Measurements from ENCODE around the gene CHADL. TPM values are rescaled to one million over a fixed set of nuclear protein-coding genes. Genes with fewer than 3 reads are reported as not detected.
A peak's percentile ranks its signal among the peaks of the same experiment; 100 is the strongest.

CHADL gene
- total and polyA plus RNA-seq, 7 experiments from 2014 or later: 0.31 to 1.8 (median 0.92) TPM

GRCh38 chr22:41285441-41285819, 44.7 kb upstream of the CHADL start:
- intact Hi-C loops (cut with micrococcal nuclease): loop anchor here (5.0 to 10.0 kb wide), 3 partner anchors 497 to 1761 kb away; partner anchors contain the start of genes ATF4 (in 1 of the 2), NAGA (in 1 of the 2) and PHETA2 (in 1 of the 2)
- Histone ChIP-seq H3K4me3 (ENCODE audit: low read length) (peak overlapping the region; percentile 93), H3K4me1 (ENCODE audit: control insufficient read depth in 2 of 2, insufficient read depth in 2 of 2, low read length in 2 of 2) (peaks cover 10 to 15% of the 10 kb centered on the region in 2 donors), H3K27ac (ENCODE audit: low read depth, low read length) (peak overlapping the region; percentile 99), H3K27me3 (ENCODE audit: control insufficient read depth in 2 of 2, insufficient read depth in 2 of 2, low read length in 2 of 2) (no peaks in the 10 kb centered on the region), H3K36me3 (ENCODE audit: control insufficient read depth in 2 of 3, insufficient read depth in 3 of 3, low read length in 3 of 3) (peaks cover 2 to 18% (median 3%) of the 10 kb centered on the region in 3 experiments), H3K9me3 (ENCODE audit: control insufficient read depth in 2 of 3, low read length in 3 of 3) (no peaks in the 10 kb centered on the region)
- POLR2A ChIA-PET: interaction anchor here (1.2 to 3.7 kb wide), 7 partner anchors 12 to 96 kb away, joined by 6 to 60 read pairs (median 9); partner anchors contain the start of genes TEF and ZC3H7B
- peaks cover 0 to 12% (median 8%) of the 10 kb centered on the region in 5 donors for H3K36me3 Mint-ChIP-seq
- H3K4me1 Mint-ChIP-seq: peaks cover 21 to 52% (median 45%) of the 10 kb centered on the region in 7 donors
- CTCF ChIA-PET: interaction anchor here (1.7 kb wide), 1 partner anchor 16 kb away, joined by 7 read pairs; the partner anchor contains the start of gene ZC3H7B
- DNase-seq (peak; percentile 63 to 94 (median 80)), ATAC-seq (peak; percentile 58)
- H3K9me3 Mint-ChIP-seq: peaks cover 0 to 3% (median 0%) of the 10 kb centered on the region in 11 donors
- no peaks in the 10 kb centered on the region for H3K27me3 Mint-ChIP-seq
- H3K4me3 Mint-ChIP-seq: peak overlapping the region; percentile 90 to 99 (median 96)
- peak overlapping the region; percentile 95 to 99 (median 98) for H3K27ac Mint-ChIP-seq

- Histone ChIP-seq H3K36me3 (ENCODE audit: control insufficient read depth in 2 of 3, insufficient read depth in 3 of 3, low read length in 3 of 3) (peaks cover 3 to 28% (median 6%) of the 10 kb centered on the region in 3 experiments), H3K9me3 (ENCODE audit: control insufficient read depth in 2 of 3, low read length in 3 of 3) (no peaks in the 10 kb centered on the region), H3K27me3 (ENCODE audit: control insufficient read depth in 2 of 2, insufficient read depth in 2 of 2, low read length in 2 of 2) (no peaks in the 10 kb centered on the region), H3K27ac (ENCODE audit: low read depth, low read length) (peak overlapping the region; percentile 99), H3K4me3 (ENCODE audit: low read length) (no peak overlapping the region), H3K4me1 (ENCODE audit: control insufficient read depth in 2 of 2, insufficient read depth in 2 of 2, low read length in 2 of 2) (peaks cover 10 to 15% of the 10 kb centered on the region in 2 donors)
- ATAC-seq (no peak), DNase-seq (no peak)
- Mint-ChIP-seq H3K4me1 (peaks cover 21 to 53% (median 46%) of the 10 kb centered on the region in 7 donors), H3K27ac (peak overlapping the region in 8 of 9 donors; percentile 17 to 99 (median 98)), H3K9me3 (peaks cover 0 to 3% (median 0%) of the 10 kb centered on the region in 11 donors), H3K4me3 (peak overlapping the region; percentile 48 to 99 (median 95)), H3K27me3 (no peaks in the 10 kb centered on the region), H3K36me3 (peaks cover 0 to 12% (median 9%) of the 10 kb centered on the region in 5 donors)
- ChIA-PET POLR2A (interaction anchor here (0.7 to 3.7 kb wide), 3 partner anchors 18 to 416 kb away, joined by 3 to 60 read pairs (median 17); partner anchors contain the start of gene ZC3H7B), CTCF (no interaction called here)
- intact Hi-C loops (cut with micrococcal nuclease): loop anchor here in 1 of 2 donors (10.0 kb wide), 1 partner anchor 1760 kb away; the partner anchor contains the start of gene ATF4
Observed at GRCh38 chr22:41284465-41284864, 43.7 kb upstream of the CHADL start.

GRCh38 chr22:41280854-41281253, 40.1 kb upstream of the CHADL start:
- intact Hi-C loops (cut with micrococcal nuclease): loop anchor here in 1 of 2 donors (10.0 kb wide), 1 partner anchor 1756 kb away; the partner anchor contains the start of gene ATF4
- POLR2A ChIA-PET: interaction anchor here (0.6 to 1.0 kb wide), 3 partner anchors 15 to 424 kb away, joined by 3 read pairs; partner anchors contain the start of genes ST13 and XPNPEP3
- peak overlapping the region in 2 of 9 donors; percentile 9 to 49 for H3K27ac Mint-ChIP-seq

GRCh38 chr22:41280065-41280464, 39.3 kb upstream of the CHADL start:
- no peak overlapping the region for H3K27ac ChIP-seq (ENCODE audit: low read depth, low read length)
- intact Hi-C loops (cut with micrococcal nuclease): loop anchor here in 1 of 2 donors (10.0 kb wide), 1 partner anchor 1755 kb away; the partner anchor contains the start of gene ATF4
- H3K4me1 Mint-ChIP-seq: peaks cover 19 to 32% (median 29%) of the 10 kb centered on the region in 7 donors
- H3K27me3 ChIP-seq (ENCODE audit: control insufficient read depth in 2 of 2, insufficient read depth in 2 of 2, low read length in 2 of 2): no peaks in the 10 kb centered on the region
- peaks cover 3 to 63% (median 11%) of the 10 kb centered on the region in 3 experiments for H3K36me3 ChIP-seq (ENCODE audit: control insufficient read depth in 2 of 3, insufficient read depth in 3 of 3, low read length in 3 of 3)
- H3K9me3 ChIP-seq (ENCODE audit: control insufficient read depth in 2 of 3, low read length in 3 of 3): no peaks in the 10 kb centered on the region
- ChIA-PET CTCF (interaction anchor here (0.6 kb wide), 1 partner anchor 137 kb away, joined by 3 read pairs; no protein-coding TSS in a partner anchor), POLR2A (interaction anchor here (0.7 kb wide), 1 partner anchor 14 kb away, joined by 3 read pairs; no protein-coding TSS in a partner anchor)
- ATAC-seq: no peak
- H3K4me3 ChIP-seq (ENCODE audit: low read length): no peak overlapping the region
- peaks cover 6 to 7% of the 10 kb centered on the region in 2 donors for H3K4me1 ChIP-seq (ENCODE audit: control insufficient read depth in 2 of 2, insufficient read depth in 2 of 2, low read length in 2 of 2)
- no peak overlapping the region for H3K27ac Mint-ChIP-seq
- no peaks in the 10 kb centered on the region for H3K9me3 Mint-ChIP-seq
- no peak for DNase-seq
- H3K4me3 Mint-ChIP-seq: no peak overlapping the region
- no peaks in the 10 kb centered on the region for H3K27me3 Mint-ChIP-seq
- H3K36me3 Mint-ChIP-seq: peaks cover 0 to 29% (median 23%) of the 10 kb centered on the region in 5 donors

More at GRCh38 chr22:41280854-41281253, 40.1 kb upstream of the CHADL start:
- Histone ChIP-seq H3K27ac (ENCODE audit: low read depth, low read length) (no peak overlapping the region), H3K4me1 (ENCODE audit: control insufficient read depth in 2 of 2, insufficient read depth in 2 of 2, low read length in 2 of 2) (peaks cover 8 to 9% of the 10 kb centered on the region in 2 donors), H3K36me3 (ENCODE audit: control insufficient read depth in 2 of 3, insufficient read depth in 3 of 3, low read length in 3 of 3) (peaks cover 3 to 60% (median 11%) of the 10 kb centered on the region in 3 experiments), H3K9me3 (ENCODE audit: control insufficient read depth in 2 of 3, low read length in 3 of 3) (no peaks in the 10 kb centered on the region), H3K4me3 (ENCODE audit: low read length) (no peak overlapping the region), H3K27me3 (ENCODE audit: control insufficient read depth in 2 of 2, insufficient read depth in 2 of 2, low read length in 2 of 2) (no peaks in the 10 kb centered on the region)
- H3K9me3 Mint-ChIP-seq: no peaks in the 10 kb centered on the region
- ATAC-seq: no peak
- peaks cover 0 to 26% (median 22%) of the 10 kb centered on the region in 5 donors for H3K36me3 Mint-ChIP-seq
- peaks cover 19 to 36% (median 31%) of the 10 kb centered on the region in 7 donors for H3K4me1 Mint-ChIP-seq
- no peaks in the 10 kb centered on the region for H3K27me3 Mint-ChIP-seq
- no peak for DNase-seq
- CTCF ChIA-PET: no interaction called here
- H3K4me3 Mint-ChIP-seq: peak overlapping the region in 1 of 10 donors; percentile 3

GRCh38 chr22:41274856-41275255, 34.1 kb upstream of the CHADL start:
- Mint-ChIP-seq H3K4me1 (peaks cover 0 to 14% (median 3%) of the 10 kb centered on the region in 7 donors), H3K27ac (peak overlapping the region in 2 of 9 donors; percentile 5 to 48), H3K36me3 (peaks cover 7 to 41% (median 26%) of the 10 kb centered on the region in 5 donors), H3K27me3 (no peaks in the 10 kb centered on the region), H3K9me3 (no peaks in the 10 kb centered on the region), H3K4me3 (no peak overlapping the region)
- DNase-seq: no peak
- no peaks in the 10 kb centered on the region for H3K9me3 ChIP-seq (ENCODE audit: control insufficient read depth in 2 of 3, low read length in 3 of 3)
- CTCF ChIA-PET: no interaction called here
- H3K36me3 ChIP-seq (ENCODE audit: control insufficient read depth in 2 of 3, insufficient read depth in 3 of 3, low read length in 3 of 3): peaks cover 19 to 89% (median 28%) of the 10 kb centered on the region in 3 experiments
- no peak overlapping the region for H3K4me3 ChIP-seq (ENCODE audit: low read length)
- no peaks in the 10 kb centered on the region for H3K4me1 ChIP-seq (ENCODE audit: control insufficient read depth in 2 of 2, insufficient read depth in 2 of 2, low read length in 2 of 2)
- H3K27ac ChIP-seq (ENCODE audit: low read depth, low read length): no peak overlapping the region
- POLR2A ChIA-PET: interaction anchor here (0.7 kb wide), 1 partner anchor 15 kb away, joined by 3 read pairs; no protein-coding TSS in a partner anchor
- ATAC-seq: no peak
- intact Hi-C loops (cut with micrococcal nuclease): no loop called here
- H3K27me3 ChIP-seq (ENCODE audit: control insufficient read depth in 2 of 2, insufficient read depth in 2 of 2, low read length in 2 of 2): no peaks in the 10 kb centered on the region

- CTCF ChIA-PET: interaction anchor here (0.6 kb wide), 1 partner anchor 407 kb away, joined by 3 read pairs; no protein-coding TSS in a partner anchor
- no peaks in the 10 kb centered on the region for H3K27me3 ChIP-seq (ENCODE audit: control insufficient read depth in 2 of 2, insufficient read depth in 2 of 2, low read length in 2 of 2)
- DNase-seq (no peak), ATAC-seq (no peak)
- Mint-ChIP-seq H3K4me1 (peaks cover 0 to 12% (median 2%) of the 10 kb centered on the region in 7 donors), H3K27me3 (no peaks in the 10 kb centered on the region), H3K9me3 (no peaks in the 10 kb centered on the region), H3K27ac (no peak overlapping the region), H3K36me3 (peaks cover 7 to 44% (median 21%) of the 10 kb centered on the region in 5 donors), H3K4me3 (no peak overlapping the region)
- H3K4me1 ChIP-seq (ENCODE audit: control insufficient read depth in 2 of 2, insufficient read depth in 2 of 2, low read length in 2 of 2): no peaks in the 10 kb centered on the region
- no peak overlapping the region for H3K27ac ChIP-seq (ENCODE audit: low read depth, low read length)
- no peak overlapping the region for H3K4me3 ChIP-seq (ENCODE audit: low read length)
- intact Hi-C loops (cut with micrococcal nuclease): no loop called here
- no peaks in the 10 kb centered on the region for H3K9me3 ChIP-seq (ENCODE audit: control insufficient read depth in 2 of 3, low read length in 3 of 3)
- POLR2A ChIA-PET: interaction anchor here (0.6 to 0.7 kb wide), 2 partner anchors 18 to 131 kb away, joined by 3 to 5 read pairs; no protein-coding TSS in a partner anchor
- peaks cover 23 to 85% (median 34%) of the 10 kb centered on the region in 3 experiments for H3K36me3 ChIP-seq (ENCODE audit: control insufficient read depth in 2 of 3, insufficient read depth in 3 of 3, low read length in 3 of 3)
Observed at GRCh38 chr22:41273128-41273527, 32.4 kb upstream of the CHADL start.

Data from naive thymus-derived CD4-positive, alpha-beta T cell (primary cell).